ENCODE data around the gene MYO1D. TPM values are rescaled to one million over a fixed set of nuclear protein-coding genes. Genes with fewer than 3 reads are reported as not detected.

The MYO1D gene
- total RNA-seq, 3 donors from 2014 or later = 166 to 495 (median 256) TPM

GRCh38 chr17:32699247-32699646 lies 177.7 kb downstream of the MYO1D start:
- ATAC-seq (no peak), DNase-seq (no peak)
- intact Hi-C loops (cut with DNase I, micrococcal nuclease) = no loop called here
- Histone ChIP-seq H3K4me3 (no peak overlapping the region), H3K9me3 (no peaks in the 10 kb centered on the region), H3K36me3 (ENCODE audit: low read depth) (no peaks in the 10 kb centered on the region), H3K4me1 (ENCODE audit: low read depth) (no peaks in the 10 kb centered on the region)
- TF ChIP-seq, protein P1, sequence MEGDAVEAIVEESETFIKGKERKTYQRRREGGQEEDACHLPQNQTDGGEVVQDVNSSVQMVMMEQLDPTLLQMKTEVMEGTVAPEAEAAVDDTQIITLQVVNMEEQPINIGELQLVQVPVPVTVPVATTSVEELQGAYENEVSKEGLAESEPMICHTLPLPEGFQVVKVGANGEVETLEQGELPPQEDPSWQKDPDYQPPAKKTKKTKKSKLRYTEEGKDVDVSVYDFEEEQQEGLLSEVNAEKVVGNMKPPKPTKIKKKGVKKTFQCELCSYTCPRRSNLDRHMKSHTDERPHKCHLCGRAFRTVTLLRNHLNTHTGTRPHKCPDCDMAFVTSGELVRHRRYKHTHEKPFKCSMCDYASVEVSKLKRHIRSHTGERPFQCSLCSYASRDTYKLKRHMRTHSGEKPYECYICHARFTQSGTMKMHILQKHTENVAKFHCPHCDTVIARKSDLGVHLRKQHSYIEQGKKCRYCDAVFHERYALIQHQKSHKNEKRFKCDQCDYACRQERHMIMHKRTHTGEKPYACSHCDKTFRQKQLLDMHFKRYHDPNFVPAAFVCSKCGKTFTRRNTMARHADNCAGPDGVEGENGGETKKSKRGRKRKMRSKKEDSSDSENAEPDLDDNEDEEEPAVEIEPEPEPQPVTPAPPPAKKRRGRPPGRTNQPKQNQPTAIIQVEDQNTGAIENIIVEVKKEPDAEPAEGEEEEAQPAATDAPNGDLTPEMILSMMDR (IDR thresholded peaks at IDR 0.05) = no peak

DNA sequence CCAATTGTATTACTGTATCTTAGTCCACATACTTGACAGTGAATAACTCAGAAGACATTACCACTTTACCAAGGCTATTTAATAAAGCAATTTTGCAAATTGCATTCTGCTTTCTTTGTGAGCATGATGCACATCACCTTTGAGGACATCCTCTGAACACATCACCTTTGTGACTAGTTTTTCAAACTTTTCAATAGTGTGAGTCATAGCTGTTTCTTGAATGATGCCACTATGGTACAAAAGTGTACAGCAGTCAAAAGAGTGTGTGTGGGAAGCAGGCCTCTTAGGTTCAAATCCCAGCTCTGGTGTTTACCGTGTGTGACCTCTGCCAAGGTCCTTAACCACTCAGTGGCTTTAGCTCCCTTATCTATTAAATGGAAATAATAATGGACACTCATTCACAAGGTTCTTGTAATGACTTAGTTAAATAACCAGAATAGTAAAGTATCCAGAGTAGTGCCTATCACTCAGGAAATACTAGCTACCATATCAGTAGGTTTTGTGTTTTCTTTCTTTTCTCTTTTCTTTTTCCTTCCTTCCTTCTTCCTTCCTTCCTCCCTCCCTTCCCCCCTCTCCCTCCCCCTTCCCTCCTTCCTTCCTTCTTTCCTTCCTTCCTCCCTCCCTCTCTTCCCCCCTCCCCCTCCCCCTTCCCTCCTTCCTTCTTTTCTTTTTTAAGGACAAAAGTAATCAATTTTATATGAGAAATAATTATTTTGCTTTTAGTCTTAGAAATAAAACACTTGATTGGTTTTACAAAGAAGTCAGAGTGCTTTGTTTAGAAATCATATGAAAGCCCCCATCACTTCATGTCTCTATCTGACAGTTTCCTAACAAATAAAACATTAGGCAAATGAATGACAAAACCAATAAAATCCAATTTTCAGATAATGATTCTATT lies 178.9 kb downstream of the MYO1D start:
- Histone ChIP-seq H3K9me3 (no peaks in the 10 kb centered on the region), H3K4me3 (no peak overlapping the region), H3K36me3 (ENCODE audit: low read depth) (no peaks in the 10 kb centered on the region), H3K4me1 (ENCODE audit: low read depth) (no peaks in the 10 kb centered on the region)
- DNase-seq (no peak), ATAC-seq (no peak)
- intact Hi-C loops (cut with DNase I, micrococcal nuclease) = no loop called here
- TF ChIP-seq, protein P1 (IDR thresholded peaks at IDR 0.05) = no peak

- DNase-seq (peak in 1 of 3 donors; percentile 26), ATAC-seq (peak; percentile 72)
- no peaks in the 10 kb centered on the region for H3K36me3 ChIP-seq (ENCODE audit: low read depth)
- TF ChIP-seq, protein P1 (IDR thresholded peaks at IDR 0.05) = no peak
- no peaks in the 10 kb centered on the region for H3K4me1 ChIP-seq (ENCODE audit: low read depth)
- intact Hi-C loops (cut with DNase I, micrococcal nuclease) = no loop called here
- H3K4me3 ChIP-seq = no peak overlapping the region
- H3K9me3 ChIP-seq = no peaks in the 10 kb centered on the region
These were observed 180.5 kb downstream of the MYO1D start for GRCh38 chr17:32696426-32696825.

GRCh38 chr17:32695864-32696263 lies 181.1 kb downstream of the MYO1D start:
- Histone ChIP-seq H3K36me3 (ENCODE audit: low read depth) (no peaks in the 10 kb centered on the region), H3K9me3 (no peaks in the 10 kb centered on the region), H3K4me1 (ENCODE audit: low read depth) (no peaks in the 10 kb centered on the region), H3K4me3 (no peak overlapping the region)
- intact Hi-C loops (cut with DNase I, micrococcal nuclease) = no loop called here
- TF ChIP-seq, protein P1 (IDR thresholded peaks at IDR 0.05) = no peak
- no peak for ATAC-seq
- no peak for DNase-seq

DNA sequence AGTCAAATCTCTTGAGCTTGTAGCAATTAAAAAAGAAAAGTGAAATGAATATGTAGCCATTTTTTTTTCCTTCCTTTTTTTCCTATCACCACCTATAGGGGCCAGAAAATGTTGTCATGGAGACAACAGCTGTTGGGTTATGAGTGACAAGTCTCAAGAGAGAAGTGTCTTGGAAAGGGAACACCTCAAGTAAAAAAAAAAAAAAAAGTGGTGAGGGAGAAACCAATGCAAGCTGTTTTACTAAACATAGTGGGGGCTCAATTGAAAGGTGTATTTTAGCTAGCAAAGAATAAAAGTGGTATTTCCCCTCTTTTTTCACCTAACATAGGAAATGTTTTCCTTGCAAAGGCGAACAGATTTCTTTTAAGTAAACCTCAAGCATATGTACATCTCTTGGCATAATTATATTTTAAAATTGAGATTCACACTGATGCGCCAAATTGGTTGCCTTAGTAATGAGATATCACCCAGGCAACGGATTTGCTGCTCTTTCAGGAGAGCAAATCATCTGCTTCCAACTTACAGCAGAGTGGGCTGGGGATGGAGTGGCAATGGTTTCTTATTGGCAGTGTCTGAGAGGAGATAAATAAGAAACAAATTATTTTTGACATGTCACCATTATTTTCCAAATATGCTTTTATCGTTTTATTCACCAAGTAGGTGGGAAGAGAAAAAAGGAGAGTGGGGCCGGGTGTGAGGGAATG lies 183.6 kb downstream of the MYO1D start:
- TF ChIP-seq, protein P1 (IDR thresholded peaks at IDR 0.05) = no peak
- no peak for DNase-seq
- Histone ChIP-seq H3K36me3 (ENCODE audit: low read depth) (no peaks in the 10 kb centered on the region), H3K9me3 (no peaks in the 10 kb centered on the region), H3K4me3 (no peak overlapping the region), H3K4me1 (ENCODE audit: low read depth) (no peaks in the 10 kb centered on the region)
- intact Hi-C loops (cut with DNase I, micrococcal nuclease) = no loop called here
- no peak for ATAC-seq
